GM12801 (cell line): ENCODE measurements around the gene MED17.

Source experiments
- TF ChIP-seq, protein P1 (sequence below): IDR thresholded peaks from one replicate; pipeline ENCODE4 v1.5.1; 2011; ENCODE audit warnings: control low read depth; ENCODE audit not compliant: insufficient read length; ENCODE audit errors: extremely low read depth

The MED17 gene

DNA sequence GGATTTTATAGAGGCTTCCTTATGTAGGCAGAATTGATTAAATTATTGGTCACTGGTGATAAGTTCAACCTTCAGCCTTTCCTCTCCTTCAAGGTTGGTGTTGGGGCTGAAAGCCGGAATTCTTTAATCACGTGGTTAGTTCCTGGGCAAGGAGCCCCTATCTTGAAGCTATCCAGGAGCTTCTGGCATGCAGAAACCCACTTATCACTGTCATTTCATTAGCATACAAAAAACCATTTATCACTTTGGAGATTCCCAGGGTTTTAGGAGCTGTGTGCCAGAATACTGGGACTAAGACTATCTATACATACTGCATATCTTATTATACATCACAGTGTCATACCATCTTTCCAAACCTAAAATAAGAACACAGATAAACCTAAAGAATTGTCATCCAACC lies 18.5 kb upstream of the MED17 start:
- TF ChIP-seq, protein P1, sequence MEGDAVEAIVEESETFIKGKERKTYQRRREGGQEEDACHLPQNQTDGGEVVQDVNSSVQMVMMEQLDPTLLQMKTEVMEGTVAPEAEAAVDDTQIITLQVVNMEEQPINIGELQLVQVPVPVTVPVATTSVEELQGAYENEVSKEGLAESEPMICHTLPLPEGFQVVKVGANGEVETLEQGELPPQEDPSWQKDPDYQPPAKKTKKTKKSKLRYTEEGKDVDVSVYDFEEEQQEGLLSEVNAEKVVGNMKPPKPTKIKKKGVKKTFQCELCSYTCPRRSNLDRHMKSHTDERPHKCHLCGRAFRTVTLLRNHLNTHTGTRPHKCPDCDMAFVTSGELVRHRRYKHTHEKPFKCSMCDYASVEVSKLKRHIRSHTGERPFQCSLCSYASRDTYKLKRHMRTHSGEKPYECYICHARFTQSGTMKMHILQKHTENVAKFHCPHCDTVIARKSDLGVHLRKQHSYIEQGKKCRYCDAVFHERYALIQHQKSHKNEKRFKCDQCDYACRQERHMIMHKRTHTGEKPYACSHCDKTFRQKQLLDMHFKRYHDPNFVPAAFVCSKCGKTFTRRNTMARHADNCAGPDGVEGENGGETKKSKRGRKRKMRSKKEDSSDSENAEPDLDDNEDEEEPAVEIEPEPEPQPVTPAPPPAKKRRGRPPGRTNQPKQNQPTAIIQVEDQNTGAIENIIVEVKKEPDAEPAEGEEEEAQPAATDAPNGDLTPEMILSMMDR, result no peak

- TF ChIP-seq, protein P1, result no peak
Observed at GRCh38 chr11:93766504-93766903, 17.6 kb upstream of the MED17 start.

- TF ChIP-seq, protein P1, result no peak
Observed at GRCh38 chr11:93767018-93767417, 17.1 kb upstream of the MED17 start.

- TF ChIP-seq, protein P1, result no peak
Observed at GRCh38 chr11:93770160-93770559, 13.9 kb upstream of the MED17 start.

GRCh38 chr11:93772123-93772522 lies 12.0 kb upstream of the MED17 start:
- TF ChIP-seq, protein P1, result no peak

- TF ChIP-seq, protein P1, result no peak
Observed at GRCh38 chr11:93773045-93773477, 11.0 kb upstream of the MED17 start.

GRCh38 chr11:93773601-93774200 lies 10.4 kb upstream of the MED17 start:
- TF ChIP-seq, protein P1, result no peak
